Panc1 (cell line): ENCODE results near the gene TP53RK. TPM values are rescaled to one million over a fixed set of nuclear protein-coding genes. Genes with fewer than 3 reads are reported as not detected.

Experiments
- ATAC-seq: fragments of 200-7000 bp; cut with Tn5 transposase; 2 replicates; pipeline ENCODE4 v1.9.1; 2020; ENCODE audit warnings: mild to moderate bottlenecking, moderate library complexity
- BruUV-seq: library from RNA; stranded (reverse); fragments of 400-500 nt; replicated peaks from 2 replicates; lab custom pipeline; 2021; lab: Mats Ljungman, UMichigan
- CTCF ChIA-PET: fragments of 300-600 bp; sonication (Branson Sonifier 250); formaldehyde crosslinking; loops from one replicate; lab custom pipeline; 2022; ENCODE audit warnings: antibody characterized with exemption; lab: Charles Lee
- POLR2A ChIA-PET: fragments of 300-600 bp; sonication (Branson Sonifier 250); formaldehyde crosslinking; loops from one replicate; lab custom pipeline; 2022; ENCODE audit warnings: antibody characterized with exemption; lab: Charles Lee
- DNase-seq: peaks from one replicate; pipeline ENCODE4 v3.0.0-alpha.2; 2010; ENCODE audit warnings: low read depth, low spot score
- H3K27ac ChIP-seq: 2 replicates; pipeline ENCODE4 v1.5.1; 2011; ENCODE audit warnings: mild to moderate bottlenecking, low read length, inconsistent platforms
- H3K27me3 ChIP-seq: fragments of 200-500 bp; sonication (Bioruptor generic); 2 replicates; pipeline ENCODE4 v1.6.0; 2014; ENCODE audit warnings: low read length, inconsistent platforms; ENCODE audit not compliant: control insufficient read depth, insufficient read depth
- H3K36me3 ChIP-seq: fragments of 200-500 bp; sonication (Bioruptor generic); 2 replicates; pipeline ENCODE4 v1.5.1; 2014; ENCODE audit warnings: inconsistent platforms, mild to moderate bottlenecking, low read length, moderate library complexity; ENCODE audit not compliant: control insufficient read depth, insufficient read depth
- H3K4me1 ChIP-seq: 2 replicates; pipeline ENCODE4 v1.5.1; 2011; ENCODE audit warnings: inconsistent platforms, mild to moderate bottlenecking, low read length, moderate library complexity; ENCODE audit not compliant: control insufficient read depth, insufficient read depth
- H3K4me3 ChIP-seq, 2 experiments: 2 replicates each; pipeline ENCODE4 v1.5.1; 2011 to 2012; ENCODE audit warnings: low read depth in 2 of 2, low read length in 2 of 2, mild to moderate bottlenecking in 2 of 2, inconsistent platforms in 1 of 2, moderate library complexity in 1 of 2
- H3K9me3 ChIP-seq: fragments of 200-500 bp; sonication (Bioruptor generic); 2 replicates; pipeline ENCODE4 v1.5.1; 2014; ENCODE audit warnings: low read depth, mild to moderate bottlenecking, inconsistent platforms, low read length, moderate library complexity; ENCODE audit not compliant: control insufficient read depth, insufficient read depth
- CTCF ChIP-seq: fragments of 450-650 bp; IDR thresholded peaks from 2 replicates; pipeline ENCODE4 v1.5.1; 2017; ENCODE audit warnings: mild to moderate bottlenecking
- POLR2AphosphoS5 ChIP-seq: IDR thresholded peaks from 2 replicates; pipeline ENCODE4 v1.6.1; 2012; ENCODE audit warnings: mild to moderate bottlenecking, low read depth, low read length, moderate library complexity
- REST ChIP-seq, 2 experiments: IDR thresholded peaks; 2 replicates each; pipeline ENCODE4 v1.6.1; 2011 to 2012; ENCODE audit warnings: low read depth in 2 of 2, control low read depth in 1 of 2, low read length in 1 of 2, mild to moderate bottlenecking in 1 of 2, moderate library complexity in 1 of 2; ENCODE audit not compliant: insufficient read depth in 1 of 2
- SIN3A ChIP-seq: IDR thresholded peaks from 2 replicates; pipeline ENCODE4 v1.6.1; 2012; ENCODE audit warnings: low read depth, mild to moderate bottlenecking, low read length, moderate library complexity, borderline replicate concordance; ENCODE audit not compliant: insufficient read depth
- TCF7L2 ChIP-seq: IDR thresholded peaks from 2 replicates; pipeline ENCODE4 v1.6.1; 2011; ENCODE audit warnings: mild to moderate bottlenecking, low read depth, low read length, inconsistent platforms
- in situ Hi-C: cut with HindIII; loops from 2 replicates; pipeline ENCODE4 v1.10.0; 2016; ENCODE audit warnings: low sequenced_read_pairs, low pct_unique_long_range_greater_than_20kb
- intact Hi-C: fragments of 100-400 bp; cut with micrococcal nuclease; formaldehyde crosslinking; loops from one replicate; pipeline ENCODE4 v1.10.0; 2022; ENCODE audit not compliant: unreplicated experiment
- total RNA-seq: library from RNA; stranded (reverse); gene quantifications from one replicate; pipeline ENCODE4 v1.2.1, GENCODE V29; 2021; ENCODE audit not compliant: unreplicated experiment

Gene TP53RK
- total RNA-seq, 1 experiment from 2014 or later: 13.7 TPM

- BruUV-seq: no TSS peak
- in situ Hi-C loops: no loop called here
- DNase-seq: no peak
- ChIA-PET CTCF (no interaction called here), POLR2A (no interaction called here)
- no peak overlapping the region for H3K27ac ChIP-seq
- no peaks in the 10 kb centered on the region for H3K36me3 ChIP-seq
- no peak for ATAC-seq
- TF ChIP-seq TCF7L2 (no peak), CTCF (no peak), REST (IDR thresholded peaks at IDR 0.05; ENCODE audit: insufficient read depth in 1 of 2, low read depth in 2 of 2, low read length in 1 of 2) (no peak), POLR2AphosphoS5 (no peak), SIN3A (no peak)
- H3K27me3 ChIP-seq: no peaks in the 10 kb centered on the region
- no peak overlapping the region for H3K4me3 ChIP-seq
- H3K9me3 ChIP-seq: no peaks in the 10 kb centered on the region
- H3K4me1 ChIP-seq: no peaks in the 10 kb centered on the region
- intact Hi-C loops: no loop called here
Measured at GRCh38 chr20:46703435-46703834, 14.2 kb upstream of the TP53RK start.

DNA sequence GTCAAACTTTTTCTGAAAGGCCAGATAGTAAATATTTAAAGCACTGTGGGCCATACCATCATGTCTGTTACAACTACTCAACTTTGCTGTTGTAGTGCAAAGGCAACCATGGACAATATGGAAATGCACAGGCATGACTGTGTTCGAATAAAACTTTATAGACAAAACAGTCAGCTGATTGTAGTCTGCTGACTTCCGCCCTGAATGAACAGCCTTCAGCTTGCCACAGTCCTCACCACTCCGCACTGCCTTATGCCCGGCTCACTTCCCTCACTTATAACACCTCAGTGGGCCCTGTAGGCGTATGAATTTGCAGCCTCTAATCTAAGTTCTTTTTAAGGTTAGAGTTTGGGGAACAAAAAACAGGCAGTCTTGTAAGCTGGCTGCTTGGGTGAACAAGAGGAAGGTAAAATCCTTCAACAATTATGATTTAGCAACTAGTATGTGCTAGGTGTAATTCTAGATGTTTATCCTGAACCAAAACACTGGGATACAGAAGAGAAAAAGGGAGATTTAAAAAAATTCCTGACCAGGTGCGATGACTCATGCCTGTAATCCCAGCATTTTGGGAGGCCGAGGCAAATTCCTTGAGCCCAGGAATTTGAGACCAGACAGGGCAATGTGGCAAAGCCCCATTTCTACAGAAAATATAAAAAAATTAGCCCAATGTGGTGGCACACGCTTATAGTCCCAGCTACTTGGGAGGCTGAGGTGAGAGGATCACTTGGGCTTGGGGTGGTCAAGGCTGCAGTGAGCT lies 13.4 kb upstream of the TP53RK start:
- Histone ChIP-seq H3K36me3 (no peaks in the 10 kb centered on the region), H3K4me1 (no peaks in the 10 kb centered on the region), H3K27me3 (no peaks in the 10 kb centered on the region), H3K27ac (no peak overlapping the region), H3K4me3 (no peak overlapping the region), H3K9me3 (no peaks in the 10 kb centered on the region)
- intact Hi-C loops (no loop called here), in situ Hi-C loops (no loop called here)
- TF ChIP-seq CTCF (no peak), SIN3A (no peak), POLR2AphosphoS5 (no peak), TCF7L2 (no peak), REST (IDR thresholded peaks at IDR 0.05; ENCODE audit: insufficient read depth in 1 of 2, low read depth in 2 of 2, low read length in 1 of 2) (no peak)
- ChIA-PET POLR2A (no interaction called here), CTCF (no interaction called here)
- DNase-seq (no peak), ATAC-seq (no peak)
- BruUV-seq: no TSS peak
